HG03565 (cell line): Measurements from ENCODE around the gene ELMOD1.
"Not testable (repeated sequence)": the region's sequence is repeated elsewhere in the genome, so short reads cannot be mapped to it uniquely, and the experiment has no call there.

Experiments used
- ATAC-seq: cut with Tn5 transposase; IDR thresholded peaks from one replicate; pipeline ENCODE4 v1.9.1; 2021; ENCODE audit warnings: mild to moderate bottlenecking, moderate library complexity; ENCODE audit not compliant: unreplicated experiment

Gene ELMOD1

DNA sequence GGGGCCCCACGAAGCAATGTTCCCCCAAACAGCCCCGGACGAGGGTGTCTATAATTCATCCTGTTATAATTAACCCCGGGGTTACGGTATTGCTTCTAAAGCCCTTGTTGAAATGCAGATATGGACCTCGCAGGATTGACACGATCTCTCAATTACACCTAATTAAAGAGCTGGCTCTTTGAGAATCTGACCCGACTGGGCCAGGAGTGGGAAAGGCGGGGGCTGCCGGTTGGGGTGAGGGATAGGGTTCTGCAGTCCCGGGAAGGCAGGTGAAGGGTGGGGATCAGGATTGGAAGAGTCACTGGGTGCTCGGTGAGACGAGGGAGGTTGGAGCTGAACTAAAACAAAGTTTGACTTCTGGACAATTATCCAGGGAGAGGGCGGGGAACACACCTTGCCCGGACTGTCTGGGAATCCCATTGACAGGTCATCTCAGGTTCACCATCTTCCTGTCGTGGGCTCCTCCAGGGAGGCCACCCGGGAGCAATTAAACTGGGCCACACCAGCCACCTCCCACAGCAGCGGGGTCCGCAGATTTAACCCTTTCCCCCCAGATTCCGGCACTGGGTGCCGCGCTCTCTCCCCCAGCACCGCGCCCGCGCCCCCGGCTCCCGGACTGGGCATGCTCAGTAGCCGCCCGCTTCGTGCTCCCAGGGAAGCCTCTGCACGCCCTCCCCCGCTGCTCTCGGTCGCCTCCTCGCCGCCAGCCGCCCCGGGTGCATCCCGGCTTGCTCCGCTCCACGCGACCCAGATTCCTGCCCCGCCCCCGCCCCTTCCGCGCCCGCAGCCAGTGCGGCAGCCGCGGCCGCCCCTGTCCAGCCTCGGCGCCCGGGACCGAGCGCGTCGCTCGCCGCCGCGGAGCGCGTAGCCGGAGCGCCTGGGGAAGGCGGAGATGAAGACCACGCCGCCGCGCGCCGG, at the start of gene ELMOD1:
ELMOD1 (plus strand) TSS at position 688 of the 918 bp plus-strand sequence. CDS start 27,043 bp downstream, outside the sequence.
- no peak for ATAC-seq

DNA sequence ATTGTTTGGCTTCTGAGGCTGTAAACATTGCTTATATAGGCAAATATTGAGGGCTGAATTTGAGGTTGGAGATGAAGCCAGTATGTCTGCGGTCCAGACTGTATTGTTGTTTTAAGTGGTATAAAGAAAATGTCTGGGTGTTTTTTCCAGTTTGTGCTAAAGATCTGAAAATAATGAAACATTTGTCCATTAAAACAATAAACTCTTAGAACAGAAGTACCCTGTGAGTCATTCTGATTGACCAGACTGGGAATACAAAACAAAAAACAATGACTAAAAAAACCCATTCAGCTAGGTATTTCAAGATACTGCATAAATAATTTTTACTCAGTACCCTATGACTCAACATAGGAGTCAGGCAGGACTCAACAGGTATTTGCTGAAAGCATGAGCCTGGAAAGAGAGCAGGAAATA, 45.8 kb upstream of the ELMOD1 start:
- peak; percentile 38 for ATAC-seq

DNA sequence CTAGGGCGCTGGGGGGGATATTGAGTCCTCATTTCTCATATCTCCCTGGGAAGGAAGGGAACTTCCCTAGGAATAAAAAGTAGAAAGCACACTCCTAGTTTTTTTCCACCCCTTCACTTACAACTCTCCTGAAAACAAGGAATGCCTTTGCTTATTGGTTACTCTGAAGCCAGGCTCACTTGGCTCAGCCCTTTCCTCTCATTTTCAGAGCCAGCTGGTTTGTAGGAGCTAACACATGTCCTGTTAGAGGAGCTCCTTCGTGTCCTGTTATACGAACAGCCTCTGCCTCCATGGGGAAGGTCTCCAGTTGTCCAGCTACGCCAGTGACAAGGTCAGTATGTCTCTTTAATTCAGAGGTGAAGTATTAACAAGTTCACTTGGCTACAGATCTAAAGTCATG, 43.0 kb upstream of the ELMOD1 start:
- ATAC-seq, result no peak

DNA sequence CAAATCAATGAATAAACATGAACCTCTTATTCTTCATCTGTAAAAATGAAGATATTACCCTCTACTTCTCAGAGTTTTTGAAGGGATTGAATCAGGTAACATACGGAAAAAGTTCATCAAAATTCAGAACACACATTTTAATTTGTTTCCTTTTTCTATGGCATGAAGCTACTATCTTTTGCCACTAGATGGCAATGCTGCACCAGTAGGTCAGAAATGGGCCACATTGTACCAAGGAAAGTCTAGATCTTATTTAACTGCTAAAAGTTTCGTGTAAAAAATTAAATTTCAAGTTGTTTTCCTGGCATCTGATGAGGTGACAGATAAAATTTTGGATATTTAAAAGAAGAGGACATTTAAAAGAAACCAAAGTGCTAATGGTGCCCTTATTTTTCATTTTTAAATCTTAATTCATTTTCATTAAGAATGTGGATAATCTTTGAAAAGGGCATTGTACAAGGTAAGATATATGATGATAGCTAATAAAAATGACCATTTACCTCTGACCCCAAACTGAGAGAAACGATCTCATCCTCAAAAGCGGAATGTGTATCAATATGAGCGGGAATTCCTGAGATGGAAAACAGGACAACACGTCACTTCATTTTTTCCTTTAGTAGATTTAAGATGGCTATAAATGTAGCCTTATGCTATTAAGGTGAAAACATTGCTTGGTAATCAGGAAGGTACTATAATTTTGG, 41.5 kb upstream of the ELMOD1 start:
- no peak for ATAC-seq

DNA sequence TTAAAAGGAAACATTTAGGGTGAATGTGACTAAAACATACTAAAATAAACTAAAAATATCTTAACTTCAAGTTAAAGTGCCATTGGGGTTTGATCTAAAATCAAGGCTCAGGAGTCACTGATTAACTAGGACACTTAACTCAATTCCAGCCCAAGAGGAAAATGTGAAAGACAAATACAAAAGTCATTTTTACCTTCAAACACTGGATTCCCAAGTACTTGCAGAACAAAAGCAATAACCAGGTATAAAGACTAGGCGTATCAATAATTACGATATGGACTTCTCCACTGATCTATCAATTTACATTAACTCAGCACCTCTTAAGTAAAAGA, 41.0 kb upstream of the ELMOD1 start:
- no peak for ATAC-seq

- ATAC-seq, result no peak
These were observed 40.6 kb upstream of the ELMOD1 start for GRCh38 chr11:107550304-107550703.

- ATAC-seq, result no peak
These were observed 29.3 kb upstream of the ELMOD1 start for GRCh38 chr11:107561688-107562087.

DNA sequence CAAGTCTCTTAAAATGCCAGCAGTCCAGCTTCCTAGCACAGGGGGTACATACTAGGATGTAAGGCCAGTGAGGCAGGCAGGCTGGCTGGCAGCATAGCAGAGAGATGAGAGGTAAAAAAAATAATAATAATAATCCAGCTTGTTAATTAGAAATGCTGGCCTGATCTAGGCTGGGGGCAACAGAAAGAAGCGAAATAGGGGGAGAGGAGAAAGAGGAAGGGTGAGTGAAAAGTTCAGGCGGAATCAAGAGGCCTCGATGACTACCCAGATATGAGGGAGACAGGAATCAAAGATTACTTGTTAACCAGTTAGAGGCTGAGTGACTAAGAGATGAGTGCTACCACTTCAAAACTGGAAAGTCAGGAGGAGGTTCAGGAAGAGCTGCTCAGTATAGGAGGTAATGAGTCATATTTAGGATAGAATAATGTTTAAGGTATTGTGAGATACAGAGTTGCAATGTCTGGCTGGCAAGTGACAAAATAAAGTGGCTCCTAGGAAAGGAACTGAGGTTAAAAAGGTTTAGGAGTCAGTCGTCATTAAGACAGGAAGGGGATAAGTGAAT, 28.2 kb upstream of the ELMOD1 start:
- no peak for ATAC-seq

DNA sequence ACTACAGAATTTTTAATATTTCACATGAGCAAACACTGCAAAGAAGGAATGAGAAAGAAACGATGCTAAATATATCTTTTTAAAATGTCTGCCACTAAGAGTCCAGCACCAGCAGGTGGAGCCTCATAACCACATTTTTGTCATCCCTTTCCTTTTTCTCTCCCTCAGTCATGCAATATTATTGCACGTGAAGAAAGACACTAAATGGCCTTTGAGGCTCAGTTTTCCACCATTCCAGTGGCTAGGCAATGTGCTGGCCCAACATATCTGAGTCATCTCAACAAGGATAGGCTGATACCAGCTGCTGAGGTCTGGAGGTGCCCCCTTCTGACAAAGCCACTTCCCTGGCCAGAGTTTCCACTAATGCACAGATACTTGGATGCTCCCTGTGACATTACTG, 27.2 kb upstream of the ELMOD1 start:
- peak; percentile 28 for ATAC-seq

- ATAC-seq, result no peak
These were observed 26.1 kb upstream of the ELMOD1 start for GRCh38 chr11:107564877-107565218.

DNA sequence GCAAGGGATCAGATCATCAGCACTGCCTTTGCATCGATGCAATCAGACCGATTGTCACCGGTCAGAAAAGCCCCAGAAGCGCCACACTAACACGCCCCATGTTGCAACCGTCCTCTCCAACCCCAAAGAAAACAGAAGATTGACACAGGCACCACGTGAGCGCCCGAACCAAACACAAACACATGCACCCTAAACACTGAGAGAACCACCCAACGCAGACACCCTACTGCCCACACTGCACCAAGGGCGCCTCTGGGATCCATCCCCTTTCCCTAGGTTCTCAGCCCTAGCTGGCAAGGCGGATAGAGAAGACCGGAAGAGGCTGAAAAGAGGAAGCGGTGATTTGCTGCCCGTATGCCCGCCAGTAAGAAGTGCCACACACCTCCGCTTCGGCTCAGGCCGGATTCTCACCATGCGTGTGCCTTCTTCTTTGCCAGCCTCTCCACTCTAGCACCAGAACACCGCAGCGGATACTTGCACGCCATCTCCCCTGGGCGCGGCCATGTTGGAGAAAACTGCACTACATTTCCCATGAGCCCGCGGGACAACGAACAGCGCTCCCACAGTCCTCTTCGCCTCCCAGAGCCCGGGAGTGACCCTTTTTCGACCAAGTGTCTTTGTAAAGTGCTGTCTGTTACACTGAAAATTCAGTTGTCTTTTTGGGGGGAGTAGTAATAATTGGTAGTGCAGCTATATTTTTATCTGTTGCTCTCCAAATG, 25.6 kb upstream of the ELMOD1 start, which contains the start of gene ALKBH8:
ALKBH8 (minus strand) TSS at position 517 of the 719 bp plus-strand sequence. CDS start 4,842 bp downstream, outside the sequence.
- ATAC-seq, result peak; percentile 63

GRCh38 chr11:107565955-107566501, 24.9 kb upstream of the ELMOD1 start:
- not testable (repeated sequence) for ATAC-seq

GRCh38 chr11:107566569-107566968, 24.4 kb upstream of the ELMOD1 start:
- no peak for ATAC-seq

DNA sequence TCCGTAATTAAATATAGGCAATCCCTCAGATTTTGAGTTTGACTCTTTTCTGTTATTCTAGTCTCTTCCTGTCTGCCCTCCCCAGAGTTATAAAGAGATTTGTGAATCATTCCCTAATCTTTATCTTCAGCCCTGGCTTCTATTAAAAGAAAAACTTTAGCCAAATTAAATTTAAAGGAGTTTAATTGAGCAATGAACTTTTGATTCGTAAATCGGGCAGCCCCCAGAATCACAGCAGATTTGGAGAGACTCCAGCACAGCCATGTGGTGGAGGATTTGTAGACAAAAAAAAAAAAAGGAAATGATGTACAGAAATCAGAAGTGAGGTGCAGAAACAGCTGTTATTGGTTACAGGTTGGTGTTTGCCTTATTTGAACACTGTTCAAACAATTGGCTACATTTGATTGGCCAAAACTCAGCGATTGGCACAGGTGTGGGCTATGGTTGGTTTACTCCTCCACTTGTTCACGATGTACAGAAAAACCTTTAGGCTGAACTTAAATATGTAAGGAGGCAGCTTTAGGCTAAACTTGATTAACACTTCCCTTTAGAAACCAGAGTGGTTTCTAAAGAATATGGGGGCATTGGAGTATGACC, 23.1 kb upstream of the ELMOD1 start:
- no peak for ATAC-seq

DNA sequence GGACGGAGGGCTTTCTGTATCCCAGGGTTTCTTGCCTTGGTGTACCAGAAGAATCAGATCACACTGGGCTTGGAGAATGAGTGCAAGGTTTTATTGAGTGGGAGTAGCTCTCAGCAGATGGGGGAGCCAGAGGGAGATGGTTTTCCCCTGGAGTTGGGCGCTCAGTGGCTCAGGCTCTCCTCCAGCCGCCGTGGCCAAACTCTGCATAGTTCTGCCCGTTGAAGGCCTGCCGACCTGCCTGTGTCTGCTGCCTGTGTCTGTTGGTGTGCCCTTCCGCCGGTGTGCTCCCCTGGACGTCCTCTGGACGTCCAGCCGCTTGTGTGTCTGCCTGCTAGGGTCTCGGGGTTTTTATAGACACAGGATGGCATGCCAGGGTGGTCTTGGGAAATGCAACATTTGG, 20.9 kb upstream of the ELMOD1 start:
- ATAC-seq, result no peak

- no peak for ATAC-seq
These were observed 17.5 kb upstream of the ELMOD1 start for GRCh38 chr11:107573438-107573837.

- ATAC-seq, result not testable (repeated sequence)
These were observed 14.2 kb upstream of the ELMOD1 start for GRCh38 chr11:107576497-107577345.

- no peak for ATAC-seq
These were observed 13.6 kb upstream of the ELMOD1 start for GRCh38 chr11:107577346-107577711.

DNA sequence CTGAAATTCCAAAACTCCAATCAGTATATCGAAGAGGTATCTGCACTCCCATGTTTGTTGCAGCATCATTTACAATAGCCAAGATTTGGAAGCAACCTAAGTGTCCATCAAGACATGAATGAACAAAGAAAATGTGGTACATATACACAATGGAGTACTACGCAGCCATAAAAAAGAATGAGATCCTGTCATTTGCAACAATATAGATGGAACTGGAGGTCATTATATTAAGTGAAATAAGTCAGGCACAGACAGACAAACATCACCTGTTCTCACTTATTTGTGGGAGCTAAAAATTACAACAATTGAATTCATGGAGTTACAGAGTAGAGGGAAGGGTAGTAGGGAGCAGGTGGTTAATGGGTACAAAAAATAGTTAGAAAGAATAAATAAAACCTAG, 11.8 kb upstream of the ELMOD1 start:
- ATAC-seq, result not testable (repeated sequence)

GRCh38 chr11:107581147-107581546, 9.8 kb upstream of the ELMOD1 start:
- ATAC-seq, result no peak
